ENCODE measurements around the gene HDGFL3. TPM values are rescaled to one million over a fixed set of nuclear protein-coding genes. Genes with fewer than 3 reads are reported as not detected.

HDGFL3 gene
- total RNA-seq, 1 experiment from 2014 or later, result not detected

- Histone ChIP-seq H3K4me1 (ENCODE audit: low read length) (no peaks in the 10 kb centered on the region), H2AFZ (ENCODE audit: low read length) (no peak overlapping the region), H4K20me1 (ENCODE audit: insufficient read depth, low read depth, low read length) (no peaks in the 10 kb centered on the region), H3K9ac (ENCODE audit: low read length) (no peak overlapping the region), H3K9me3 (ENCODE audit: low read length) (no peaks in the 10 kb centered on the region), H3K36me3 (ENCODE audit: insufficient read depth, low read length) (no peaks in the 10 kb centered on the region), H3K79me2 (ENCODE audit: low read length) (no peaks in the 10 kb centered on the region), H3K9me2 (replicated peaks; ENCODE audit: insufficient read depth, low read length) (no peaks in the 10 kb centered on the region), H3K27ac (ENCODE audit: low read length) (no peak overlapping the region), H3K27me3 (ENCODE audit: low read length) (no peaks in the 10 kb centered on the region), H3K4me2 (ENCODE audit: low read depth, low read length, poor library complexity, severe bottlenecking) (no peak overlapping the region), H3K4me3 (ENCODE audit: low read length) (no peak overlapping the region)
- DNase-seq, result no peak
Measured at GRCh38 chr15:83118291-83118827, 89.3 kb downstream of the HDGFL3 start.

GRCh38 chr15:83115831-83116565 is 91.6 kb downstream of the HDGFL3 start:
- Histone ChIP-seq H3K9me3 (ENCODE audit: low read length) (no peaks in the 10 kb centered on the region), H4K20me1 (ENCODE audit: insufficient read depth, low read depth, low read length) (no peaks in the 10 kb centered on the region), H3K4me3 (ENCODE audit: low read length) (no peak overlapping the region), H3K36me3 (ENCODE audit: insufficient read depth, low read length) (no peaks in the 10 kb centered on the region), H3K4me2 (ENCODE audit: low read depth, low read length, poor library complexity, severe bottlenecking) (no peak overlapping the region), H2AFZ (ENCODE audit: low read length) (no peak overlapping the region), H3K27ac (ENCODE audit: low read length) (no peak overlapping the region), H3K9ac (ENCODE audit: low read length) (no peak overlapping the region), H3K4me1 (ENCODE audit: low read length) (no peaks in the 10 kb centered on the region), H3K9me2 (replicated peaks; ENCODE audit: insufficient read depth, low read length) (no peaks in the 10 kb centered on the region), H3K27me3 (ENCODE audit: low read length) (no peaks in the 10 kb centered on the region), H3K79me2 (ENCODE audit: low read length) (no peaks in the 10 kb centered on the region)
- DNase-seq, result no peak

- Histone ChIP-seq H2AFZ (ENCODE audit: low read length) (no peak overlapping the region), H3K9me2 (replicated peaks; ENCODE audit: insufficient read depth, low read length) (no peaks in the 10 kb centered on the region), H3K9me3 (ENCODE audit: low read length) (no peaks in the 10 kb centered on the region), H3K4me3 (ENCODE audit: low read length) (no peak overlapping the region), H3K79me2 (ENCODE audit: low read length) (no peaks in the 10 kb centered on the region), H3K4me2 (ENCODE audit: low read depth, low read length, poor library complexity, severe bottlenecking) (no peak overlapping the region), H4K20me1 (ENCODE audit: insufficient read depth, low read depth, low read length) (no peaks in the 10 kb centered on the region), H3K9ac (ENCODE audit: low read length) (no peak overlapping the region), H3K4me1 (ENCODE audit: low read length) (no peaks in the 10 kb centered on the region), H3K27ac (ENCODE audit: low read length) (no peak overlapping the region), H3K36me3 (ENCODE audit: insufficient read depth, low read length) (no peaks in the 10 kb centered on the region), H3K27me3 (ENCODE audit: low read length) (no peaks in the 10 kb centered on the region)
- no peak for DNase-seq
Measured at GRCh38 chr15:83115410-83115809, 92.2 kb downstream of the HDGFL3 start.

GRCh38 chr15:83114856-83115255 is 92.8 kb downstream of the HDGFL3 start:
- Histone ChIP-seq H2AFZ (ENCODE audit: low read length) (no peak overlapping the region), H3K36me3 (ENCODE audit: insufficient read depth, low read length) (no peaks in the 10 kb centered on the region), H4K20me1 (ENCODE audit: insufficient read depth, low read depth, low read length) (no peaks in the 10 kb centered on the region), H3K9ac (ENCODE audit: low read length) (no peak overlapping the region), H3K4me3 (ENCODE audit: low read length) (no peak overlapping the region), H3K27me3 (ENCODE audit: low read length) (no peaks in the 10 kb centered on the region), H3K9me2 (replicated peaks; ENCODE audit: insufficient read depth, low read length) (no peaks in the 10 kb centered on the region), H3K79me2 (ENCODE audit: low read length) (no peaks in the 10 kb centered on the region), H3K4me2 (ENCODE audit: low read depth, low read length, poor library complexity, severe bottlenecking) (no peak overlapping the region), H3K9me3 (ENCODE audit: low read length) (no peaks in the 10 kb centered on the region), H3K27ac (ENCODE audit: low read length) (no peak overlapping the region), H3K4me1 (ENCODE audit: low read length) (no peaks in the 10 kb centered on the region)
- no peak for DNase-seq

- H4K20me1 ChIP-seq (ENCODE audit: insufficient read depth, low read depth, low read length), result no peaks in the 10 kb centered on the region
- DNase-seq, result no peak
- no peaks in the 10 kb centered on the region for H3K36me3 ChIP-seq (ENCODE audit: insufficient read depth, low read length)
- H2AFZ ChIP-seq (ENCODE audit: low read length), result no peak overlapping the region
- no peak overlapping the region for H3K4me3 ChIP-seq (ENCODE audit: low read length)
- no peak overlapping the region for H3K27ac ChIP-seq (ENCODE audit: low read length)
- H3K9me2 ChIP-seq (replicated peaks; ENCODE audit: insufficient read depth, low read length), result no peaks in the 10 kb centered on the region
- no peak overlapping the region for H3K9ac ChIP-seq (ENCODE audit: low read length)
- H3K27me3 ChIP-seq (ENCODE audit: low read length), result no peaks in the 10 kb centered on the region
- no peak overlapping the region for H3K4me2 ChIP-seq (ENCODE audit: low read depth, low read length, poor library complexity, severe bottlenecking)
- H3K9me3 ChIP-seq (ENCODE audit: low read length), result no peaks in the 10 kb centered on the region
- no peaks in the 10 kb centered on the region for H3K4me1 ChIP-seq (ENCODE audit: low read length)
- no peaks in the 10 kb centered on the region for H3K79me2 ChIP-seq (ENCODE audit: low read length)
Measured at GRCh38 chr15:83113881-83114674, 93.5 kb downstream of the HDGFL3 start.

- DNase-seq, result no peak
- H3K9ac ChIP-seq (ENCODE audit: low read length), result no peak overlapping the region
- no peaks in the 10 kb centered on the region for H3K9me3 ChIP-seq (ENCODE audit: low read length)
- no peaks in the 10 kb centered on the region for H3K27me3 ChIP-seq (ENCODE audit: low read length)
- no peak overlapping the region for H3K4me3 ChIP-seq (ENCODE audit: low read length)
- no peaks in the 10 kb centered on the region for H3K4me1 ChIP-seq (ENCODE audit: low read length)
- H3K79me2 ChIP-seq (ENCODE audit: low read length), result no peaks in the 10 kb centered on the region
- H3K4me2 ChIP-seq (ENCODE audit: low read depth, low read length, poor library complexity, severe bottlenecking), result no peak overlapping the region
- H3K27ac ChIP-seq (ENCODE audit: low read length), result no peak overlapping the region
- no peaks in the 10 kb centered on the region for H4K20me1 ChIP-seq (ENCODE audit: insufficient read depth, low read depth, low read length)
- H2AFZ ChIP-seq (ENCODE audit: low read length), result no peak overlapping the region
- H3K9me2 ChIP-seq (replicated peaks; ENCODE audit: insufficient read depth, low read length), result no peaks in the 10 kb centered on the region
- no peaks in the 10 kb centered on the region for H3K36me3 ChIP-seq (ENCODE audit: insufficient read depth, low read length)
Measured at GRCh38 chr15:83112956-83113299, 94.7 kb downstream of the HDGFL3 start.

GRCh38 chr15:83112233-83112955 is 95.2 kb downstream of the HDGFL3 start:
- no peak overlapping the region for H3K4me2 ChIP-seq (ENCODE audit: low read depth, low read length, poor library complexity, severe bottlenecking)
- H3K9ac ChIP-seq (ENCODE audit: low read length), result no peak overlapping the region
- no peaks in the 10 kb centered on the region for H3K9me3 ChIP-seq (ENCODE audit: low read length)
- no peaks in the 10 kb centered on the region for H3K36me3 ChIP-seq (ENCODE audit: insufficient read depth, low read length)
- no peaks in the 10 kb centered on the region for H4K20me1 ChIP-seq (ENCODE audit: insufficient read depth, low read depth, low read length)
- H3K27ac ChIP-seq (ENCODE audit: low read length), result no peak overlapping the region
- no peaks in the 10 kb centered on the region for H3K27me3 ChIP-seq (ENCODE audit: low read length)
- H2AFZ ChIP-seq (ENCODE audit: low read length), result no peak overlapping the region
- no peaks in the 10 kb centered on the region for H3K79me2 ChIP-seq (ENCODE audit: low read length)
- no peak for DNase-seq
- no peaks in the 10 kb centered on the region for H3K4me1 ChIP-seq (ENCODE audit: low read length)
- H3K4me3 ChIP-seq (ENCODE audit: low read length), result no peak overlapping the region
- H3K9me2 ChIP-seq (replicated peaks; ENCODE audit: insufficient read depth, low read length), result no peaks in the 10 kb centered on the region

- H3K79me2 ChIP-seq (ENCODE audit: low read length), result no peaks in the 10 kb centered on the region
- H3K36me3 ChIP-seq (ENCODE audit: insufficient read depth, low read length), result no peaks in the 10 kb centered on the region
- H3K4me2 ChIP-seq (ENCODE audit: low read depth, low read length, poor library complexity, severe bottlenecking), result no peak overlapping the region
- H3K9me3 ChIP-seq (ENCODE audit: low read length), result no peaks in the 10 kb centered on the region
- H3K27me3 ChIP-seq (ENCODE audit: low read length), result no peaks in the 10 kb centered on the region
- H3K4me3 ChIP-seq (ENCODE audit: low read length), result no peak overlapping the region
- no peak overlapping the region for H2AFZ ChIP-seq (ENCODE audit: low read length)
- H3K4me1 ChIP-seq (ENCODE audit: low read length), result no peaks in the 10 kb centered on the region
- H3K9ac ChIP-seq (ENCODE audit: low read length), result no peak overlapping the region
- no peaks in the 10 kb centered on the region for H3K9me2 ChIP-seq (replicated peaks; ENCODE audit: insufficient read depth, low read length)
- DNase-seq, result no peak
- H4K20me1 ChIP-seq (ENCODE audit: insufficient read depth, low read depth, low read length), result no peaks in the 10 kb centered on the region
- no peak overlapping the region for H3K27ac ChIP-seq (ENCODE audit: low read length)
Measured at GRCh38 chr15:83111149-83111548, 96.5 kb downstream of the HDGFL3 start.

All from Karpas-422 (cell line).